PC-3 (cell line): ENCODE measurements around the gene MCAT. TPM values are rescaled to one million over a fixed set of nuclear protein-coding genes. Genes with fewer than 3 reads are reported as not detected.
A peak's percentile ranks its signal among the peaks of the same experiment; 100 is the strongest.

Source experiments
- ATAC-seq: fragments of 200-7000 bp; cut with Tn5 transposase; 2 replicates; pipeline ENCODE4 v1.9.1; 2020; ENCODE audit warnings: mild to moderate bottlenecking, moderate library complexity
- BruUV-seq: library from RNA; stranded (reverse); fragments of 400-500 nt; replicated peaks from 2 replicates; lab custom pipeline; 2021; lab: Mats Ljungman, UMichigan
- CTCF ChIA-PET: fragments of 300-600 bp; sonication (Branson Sonifier 250); formaldehyde crosslinking; loops from one replicate; lab custom pipeline; 2022; ENCODE audit warnings: antibody characterized with exemption; lab: Charles Lee
- POLR2A ChIA-PET: fragments of 300-600 bp; sonication (Branson Sonifier 250); formaldehyde crosslinking; loops from one replicate; lab custom pipeline; 2022; ENCODE audit warnings: antibody characterized with exemption; ENCODE audit not compliant: unreplicated experiment; lab: Charles Lee
- DNase-seq: peaks from one replicate; pipeline ENCODE4 v3.0.0-alpha.2; 2015
- H2AFZ ChIP-seq: fragments of 300-600 bp; sonication (generic); 2 replicates; pipeline ENCODE4 v1.6.0; 2016; ENCODE audit warnings: antibody characterized with exemption, low read length
- H3F3A ChIP-seq: fragments of 300-600 bp; sonication (generic); one replicate; pipeline ENCODE4 v1.6.0; 2017; ENCODE audit warnings: antibody characterized with exemption, low read length, control low read depth, mild to moderate bottlenecking; ENCODE audit not compliant: unreplicated experiment
- H3K27ac ChIP-seq: fragments of 300-600 bp; sonication (generic); 2 replicates; pipeline ENCODE4 v1.5.1; 2016; ENCODE audit warnings: mild to moderate bottlenecking, low read length
- H3K27me3 ChIP-seq: fragments of 300-600 bp; sonication (generic); 2 replicates; pipeline ENCODE4 v1.6.1; 2016; ENCODE audit warnings: low read length, mixed read lengths
- H3K36me3 ChIP-seq: fragments of 300-600 bp; sonication (generic); 2 replicates; pipeline ENCODE4 v1.6.1; 2016; ENCODE audit warnings: low read depth, mixed run types, low read length, mixed read lengths
- H3K4me1 ChIP-seq: fragments of 300-600 bp; sonication (generic); 2 replicates; pipeline ENCODE4 v1.5.1; 2016; ENCODE audit warnings: low read length; ENCODE audit not compliant: insufficient read depth
- H3K4me2 ChIP-seq: fragments of 300-600 bp; sonication (generic); 2 replicates; pipeline ENCODE4 v1.6.0; 2016; ENCODE audit warnings: low read length
- H3K4me3 ChIP-seq: fragments of 300-600 bp; sonication (generic); 2 replicates; pipeline ENCODE4 v1.5.1; 2016; ENCODE audit warnings: mild to moderate bottlenecking, low read length, mixed read lengths
- H3K79me2 ChIP-seq: fragments of 300-600 bp; sonication (generic); 2 replicates; pipeline ENCODE4 v1.6.1; 2017; ENCODE audit warnings: low read length, mixed read lengths
- H3K9ac ChIP-seq: fragments of 300-600 bp; sonication (generic); 2 replicates; pipeline ENCODE4 v1.6.0; 2016; ENCODE audit warnings: mild to moderate bottlenecking, low read length
- H3K9me2 ChIP-seq: fragments of 300-600 bp; sonication (generic); replicated peaks from 2 replicates; pipeline ENCODE4 v1.6.1; 2016; ENCODE audit warnings: mixed run types, low read length, mixed read lengths
- H3K9me3 ChIP-seq: fragments of 300-600 bp; sonication (generic); 2 replicates; pipeline ENCODE4 v1.6.1; 2016; ENCODE audit warnings: low read length, mixed read lengths
- H4K20me1 ChIP-seq: fragments of 300-600 bp; sonication (generic); 2 replicates; pipeline ENCODE4 v1.6.1; 2016; ENCODE audit warnings: low read length, mixed read lengths
- EZH2 ChIP-seq: fragments of 300-600 bp; sonication (generic); IDR thresholded peaks from one replicate; pipeline ENCODE4 v1.6.1; 2017; ENCODE audit warnings: antibody characterized with exemption, mild to moderate bottlenecking, low read length; ENCODE audit not compliant: unreplicated experiment
- EZH2phosphoT487 ChIP-seq: fragments of 300-600 bp; sonication (generic); IDR thresholded peaks from 2 replicates; pipeline ENCODE4 v1.6.1; 2018; ENCODE audit warnings: mild to moderate bottlenecking, antibody characterized with exemption, low read length, borderline replicate concordance
- intact Hi-C: fragments of 100-400 bp; cut with micrococcal nuclease; formaldehyde crosslinking; loops from 2 replicates; pipeline ENCODE4 v1.9.0; 2023
- total RNA-seq: library from RNA; depleted of rRNA; stranded (reverse); fragments of >200 nt; gene quantifications from 2 replicates; pipeline ENCODE4 v1.2.3, GENCODE V29; 2014
- TF ChIP-seq, protein P1 (sequence below): fragments of 300-600 bp; sonication (generic); conservative IDR thresholded peaks from 2 replicates; pipeline ENCODE4 v1.5.1; 2017; ENCODE audit warnings: antibody characterized with exemption, low read depth, mild to moderate bottlenecking, low read length

MCAT gene
- total RNA-seq, 1 experiment from 2014 or later = 29.2 TPM

GRCh38 chr22:43118024-43118849, 25.0 kb downstream of the MCAT start:
- Histone ChIP-seq H3K4me1 (peaks cover 18% of the 10 kb centered on the region; the same call in 1 of the 2 replicates), H3K36me3 (no peaks in the 10 kb centered on the region), H4K20me1 (no peaks in the 10 kb centered on the region), H3K79me2 (peaks cover 11% of the 10 kb centered on the region; the same call in 1 of the 2 replicates), H2AFZ (no peak overlapping the region), H3K27ac (no peak overlapping the region), H3K4me2 (no peak overlapping the region), H3K4me3 (no peak overlapping the region), H3K9ac (no peak overlapping the region), H3K9me2 (no peaks in the 10 kb centered on the region), H3K9me3 (no peaks in the 10 kb centered on the region), H3K27me3 (no peaks in the 10 kb centered on the region), H3F3A (no peaks in the 10 kb centered on the region)
- TF ChIP-seq EZH2 = no peak
- TF ChIP-seq, protein P1, sequence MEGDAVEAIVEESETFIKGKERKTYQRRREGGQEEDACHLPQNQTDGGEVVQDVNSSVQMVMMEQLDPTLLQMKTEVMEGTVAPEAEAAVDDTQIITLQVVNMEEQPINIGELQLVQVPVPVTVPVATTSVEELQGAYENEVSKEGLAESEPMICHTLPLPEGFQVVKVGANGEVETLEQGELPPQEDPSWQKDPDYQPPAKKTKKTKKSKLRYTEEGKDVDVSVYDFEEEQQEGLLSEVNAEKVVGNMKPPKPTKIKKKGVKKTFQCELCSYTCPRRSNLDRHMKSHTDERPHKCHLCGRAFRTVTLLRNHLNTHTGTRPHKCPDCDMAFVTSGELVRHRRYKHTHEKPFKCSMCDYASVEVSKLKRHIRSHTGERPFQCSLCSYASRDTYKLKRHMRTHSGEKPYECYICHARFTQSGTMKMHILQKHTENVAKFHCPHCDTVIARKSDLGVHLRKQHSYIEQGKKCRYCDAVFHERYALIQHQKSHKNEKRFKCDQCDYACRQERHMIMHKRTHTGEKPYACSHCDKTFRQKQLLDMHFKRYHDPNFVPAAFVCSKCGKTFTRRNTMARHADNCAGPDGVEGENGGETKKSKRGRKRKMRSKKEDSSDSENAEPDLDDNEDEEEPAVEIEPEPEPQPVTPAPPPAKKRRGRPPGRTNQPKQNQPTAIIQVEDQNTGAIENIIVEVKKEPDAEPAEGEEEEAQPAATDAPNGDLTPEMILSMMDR = no peak
- TF ChIP-seq EZH2phosphoT487 = no peak
- POLR2A ChIA-PET = no interaction called here
- CTCF ChIA-PET = no interaction called here
- DNase-seq (no peak), ATAC-seq (no peak)
- no TSS peak for BruUV-seq
- intact Hi-C loops = no loop called here

- TF ChIP-seq, protein P1 = no peak
- no peak for TF ChIP-seq EZH2phosphoT487
- no peak for TF ChIP-seq EZH2
- H3K4me1 ChIP-seq = peaks cover 18% of the 10 kb centered on the region; the same call in 1 of the 2 replicates
- H3K9ac ChIP-seq = no peak overlapping the region
- H2AFZ ChIP-seq = no peak overlapping the region
- no peak overlapping the region for H3K4me3 ChIP-seq
- H4K20me1 ChIP-seq = no peaks in the 10 kb centered on the region
- H3K9me2 ChIP-seq = no peaks in the 10 kb centered on the region
- H3K4me2 ChIP-seq = no peak overlapping the region
- H3K36me3 ChIP-seq = no peaks in the 10 kb centered on the region
- no TSS peak for BruUV-seq
- no peak for ATAC-seq
- ChIA-PET CTCF (no interaction called here), POLR2A (no interaction called here)
- H3K79me2 ChIP-seq = peaks cover 19% of the 10 kb centered on the region
- H3K9me3 ChIP-seq = no peaks in the 10 kb centered on the region
- no peaks in the 10 kb centered on the region for H3K27me3 ChIP-seq
- no peaks in the 10 kb centered on the region for H3F3A ChIP-seq
- DNase-seq = no peak
- no peak overlapping the region for H3K27ac ChIP-seq
- intact Hi-C loops = no loop called here
Observed at GRCh38 chr22:43116932-43117331, 26.3 kb downstream of the MCAT start.

DNA sequence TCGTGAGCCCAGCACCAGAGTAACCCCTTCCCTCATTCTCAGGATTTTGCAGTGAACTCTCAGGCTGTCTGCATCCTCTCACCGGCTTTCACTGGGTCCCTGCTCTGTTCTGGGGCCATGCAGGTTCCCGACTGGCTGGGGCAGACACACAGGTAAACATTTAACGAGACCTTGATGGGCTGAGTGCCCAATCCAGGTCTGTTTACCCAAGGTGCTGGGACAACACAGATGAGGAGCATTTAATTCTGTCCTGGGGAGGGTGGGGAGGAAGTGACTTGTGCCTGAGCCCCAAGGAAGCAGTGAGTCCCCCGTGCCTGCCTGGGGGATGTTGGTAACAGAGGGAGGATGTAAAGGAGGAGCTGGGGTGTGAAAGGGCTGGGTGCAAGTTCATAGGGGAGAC, 28.2 kb downstream of the MCAT start:
- TF ChIP-seq, protein P1 = no peak
- TF ChIP-seq EZH2phosphoT487 (no peak), EZH2 (no peak)
- Histone ChIP-seq H3K79me2 (peaks cover 25% of the 10 kb centered on the region), H3K9me3 (no peaks in the 10 kb centered on the region), H3F3A (no peaks in the 10 kb centered on the region), H3K27ac (no peak overlapping the region), H4K20me1 (no peaks in the 10 kb centered on the region), H3K27me3 (no peaks in the 10 kb centered on the region), H3K4me3 (no peak overlapping the region), H3K9ac (no peak overlapping the region), H3K36me3 (no peaks in the 10 kb centered on the region), H3K4me1 (peaks cover 22% of the 10 kb centered on the region; the same call in 1 of the 2 replicates), H2AFZ (no peak overlapping the region), H3K9me2 (no peaks in the 10 kb centered on the region), H3K4me2 (peak overlapping the region; percentile 63)
- peak; percentile 85 for DNase-seq
- no TSS peak for BruUV-seq
- intact Hi-C loops = no loop called here
- POLR2A ChIA-PET = interaction anchor here (0.6 kb wide), 1 partner anchor 13 kb away, joined by 7 read pairs; no protein-coding TSS in a partner anchor
- peak; percentile 66 for ATAC-seq
- CTCF ChIA-PET = no interaction called here
